Fibroblast of mammary gland (primary cell): ENCODE results near the gene AUTS2.
A peak's percentile ranks its signal among the peaks of the same experiment; 100 is the strongest.

Source experiments
- DNase-seq: peaks from one replicate; pipeline ENCODE4 v3.0.0-alpha.2; 2010; ENCODE audit warnings: low read depth
- H3K4me3 ChIP-seq: 2 replicates; pipeline ENCODE4 v1.5.1; 2011; ENCODE audit warnings: low read depth, mild to moderate bottlenecking, low read length, moderate library complexity; ENCODE audit not compliant: control insufficient read depth
- TF ChIP-seq, protein P1 (sequence below): conservative IDR thresholded peaks from 2 replicates; pipeline ENCODE4 v1.5.1; 2011; ENCODE audit warnings: low read depth, low read length, inconsistent platforms; ENCODE audit not compliant: control insufficient read depth, insufficient read depth

AUTS2 gene

DNA sequence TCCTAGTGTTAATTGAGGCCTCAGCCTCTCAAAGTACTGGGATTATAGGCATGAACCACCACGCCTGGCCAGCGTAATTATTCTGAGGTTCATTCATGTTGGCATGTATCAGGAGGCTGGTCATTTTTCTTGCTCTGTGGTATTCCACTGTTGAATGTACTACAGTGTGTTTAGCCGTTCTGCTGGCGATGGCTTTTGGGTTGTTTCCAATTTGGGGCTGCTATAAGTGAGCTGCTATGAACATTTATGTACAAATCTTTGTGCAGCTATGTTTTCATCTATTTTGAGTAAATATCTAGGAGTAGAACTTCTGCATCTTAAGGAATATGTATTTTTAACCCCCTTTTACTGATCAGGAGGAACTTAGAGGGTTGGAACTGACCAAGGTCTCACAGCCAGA is 145.8 kb downstream of the AUTS2 start:
- DNase-seq = no peak
- H3K4me3 ChIP-seq = no peak overlapping the region
- TF ChIP-seq, protein P1, sequence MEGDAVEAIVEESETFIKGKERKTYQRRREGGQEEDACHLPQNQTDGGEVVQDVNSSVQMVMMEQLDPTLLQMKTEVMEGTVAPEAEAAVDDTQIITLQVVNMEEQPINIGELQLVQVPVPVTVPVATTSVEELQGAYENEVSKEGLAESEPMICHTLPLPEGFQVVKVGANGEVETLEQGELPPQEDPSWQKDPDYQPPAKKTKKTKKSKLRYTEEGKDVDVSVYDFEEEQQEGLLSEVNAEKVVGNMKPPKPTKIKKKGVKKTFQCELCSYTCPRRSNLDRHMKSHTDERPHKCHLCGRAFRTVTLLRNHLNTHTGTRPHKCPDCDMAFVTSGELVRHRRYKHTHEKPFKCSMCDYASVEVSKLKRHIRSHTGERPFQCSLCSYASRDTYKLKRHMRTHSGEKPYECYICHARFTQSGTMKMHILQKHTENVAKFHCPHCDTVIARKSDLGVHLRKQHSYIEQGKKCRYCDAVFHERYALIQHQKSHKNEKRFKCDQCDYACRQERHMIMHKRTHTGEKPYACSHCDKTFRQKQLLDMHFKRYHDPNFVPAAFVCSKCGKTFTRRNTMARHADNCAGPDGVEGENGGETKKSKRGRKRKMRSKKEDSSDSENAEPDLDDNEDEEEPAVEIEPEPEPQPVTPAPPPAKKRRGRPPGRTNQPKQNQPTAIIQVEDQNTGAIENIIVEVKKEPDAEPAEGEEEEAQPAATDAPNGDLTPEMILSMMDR = no peak

DNA sequence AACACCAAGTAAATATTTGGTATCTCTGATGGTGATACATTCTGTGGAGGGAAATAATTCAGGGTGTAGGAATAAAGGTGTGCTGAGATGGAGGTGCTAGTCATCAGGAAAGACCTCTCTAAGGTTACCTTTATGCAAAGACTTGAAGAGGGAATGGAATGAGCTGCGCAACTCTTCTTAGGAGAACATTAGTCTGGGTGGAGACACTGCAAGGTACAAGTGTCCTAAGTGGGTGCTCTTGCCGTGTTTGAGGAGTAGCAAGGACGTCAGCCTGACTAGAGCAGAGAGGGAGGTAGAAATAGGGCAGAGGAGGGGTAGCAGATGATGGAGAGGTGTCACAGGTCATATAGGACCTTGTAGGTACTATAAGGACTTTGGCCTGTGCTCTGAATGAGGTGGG is 148.1 kb downstream of the AUTS2 start:
- H3K4me3 ChIP-seq = no peak overlapping the region
- TF ChIP-seq, protein P1 = no peak
- DNase-seq = no peak

DNA sequence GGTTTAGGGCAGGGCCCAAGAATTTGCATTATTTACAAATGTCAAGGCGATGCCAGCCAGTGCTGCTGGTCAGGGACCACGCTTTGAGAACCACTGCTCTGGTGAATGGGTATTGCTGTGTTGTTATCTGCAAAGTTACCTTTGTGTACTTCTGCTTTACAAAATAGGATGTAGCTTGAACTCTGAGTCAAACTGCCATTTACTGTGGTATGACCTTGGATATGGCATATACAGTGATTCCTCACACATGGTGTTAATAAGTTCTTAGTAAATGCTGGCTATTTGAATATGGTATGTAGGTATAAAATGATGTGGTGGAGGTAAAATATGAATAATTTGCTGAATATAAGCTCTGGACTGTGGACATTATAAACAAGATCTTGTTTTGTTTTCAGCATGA is 148.9 kb downstream of the AUTS2 start:
- TF ChIP-seq, protein P1 = no peak
- DNase-seq = no peak
- no peak overlapping the region for H3K4me3 ChIP-seq

DNA sequence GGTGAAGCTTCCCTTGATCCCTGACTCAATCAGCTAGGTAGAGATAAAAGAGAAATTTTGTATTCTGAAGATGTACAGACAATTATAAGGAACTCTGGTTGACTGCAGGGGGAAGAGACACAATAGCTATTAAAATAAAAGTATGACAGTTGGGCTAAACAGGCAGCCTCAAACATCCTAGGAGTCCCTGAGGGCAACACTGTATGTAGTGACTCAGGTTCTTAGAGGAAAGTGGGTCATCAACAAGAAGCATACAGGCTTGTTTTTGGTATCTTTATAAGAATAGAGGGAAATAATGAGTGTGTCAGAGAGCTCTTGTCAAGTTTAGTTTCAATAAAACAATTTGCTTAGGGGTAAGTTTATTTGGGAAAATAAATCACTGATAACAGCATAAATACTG is 150.3 kb downstream of the AUTS2 start:
- no peak overlapping the region for H3K4me3 ChIP-seq
- TF ChIP-seq, protein P1 = no peak
- DNase-seq = peak; percentile 39

DNA sequence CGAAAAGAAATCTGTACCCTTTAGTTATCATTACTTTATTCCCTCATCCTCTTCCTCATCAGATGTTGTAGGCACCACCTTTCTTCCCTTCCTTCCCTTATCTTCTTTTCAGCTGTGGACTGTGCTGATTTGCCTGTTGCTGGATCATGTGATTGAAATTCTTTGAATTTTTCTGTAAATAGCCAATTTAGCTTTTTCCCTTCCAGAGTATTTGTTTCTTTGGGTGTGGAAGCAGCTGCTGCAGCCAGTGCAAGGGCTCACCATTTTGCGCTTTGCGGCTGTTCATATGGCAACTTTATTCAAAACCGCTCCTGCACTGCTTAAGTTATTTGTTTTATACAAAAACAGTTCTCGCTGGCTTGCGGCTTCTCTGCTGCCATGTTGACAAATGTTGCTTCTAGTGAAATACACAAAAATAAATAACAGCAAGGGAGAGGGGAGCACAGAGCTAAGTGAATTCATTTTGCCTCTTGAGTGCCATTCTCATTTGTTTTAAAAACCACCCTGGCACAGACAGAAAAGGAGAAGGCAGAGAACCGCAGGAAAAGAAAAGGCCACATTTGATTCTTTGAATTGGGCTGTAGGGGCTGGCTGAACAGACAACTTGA is 151.2 kb downstream of the AUTS2 start:
- no peak overlapping the region for H3K4me3 ChIP-seq
- TF ChIP-seq, protein P1 = no peak
- no peak for DNase-seq

DNA sequence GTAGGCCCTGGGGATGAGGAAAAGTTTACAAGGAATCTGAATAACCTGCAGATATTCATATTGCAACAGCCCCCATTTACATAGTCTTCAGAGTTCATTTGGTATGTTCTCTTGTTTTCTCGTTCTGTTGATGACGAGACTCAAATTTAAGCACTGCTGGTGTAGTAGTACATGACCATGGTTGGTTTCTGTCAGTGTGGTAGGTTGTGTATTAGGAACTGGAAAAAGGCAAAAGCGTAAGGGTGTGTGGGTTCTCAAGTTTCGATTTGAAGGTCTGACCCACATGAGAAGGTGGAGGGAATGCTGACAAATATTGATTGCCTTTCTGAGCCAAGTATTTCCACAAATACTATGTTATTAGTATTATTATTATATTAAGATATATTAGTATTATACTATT is 151.7 kb downstream of the AUTS2 start:
- no peak overlapping the region for H3K4me3 ChIP-seq
- TF ChIP-seq, protein P1 = no peak
- no peak for DNase-seq

DNA sequence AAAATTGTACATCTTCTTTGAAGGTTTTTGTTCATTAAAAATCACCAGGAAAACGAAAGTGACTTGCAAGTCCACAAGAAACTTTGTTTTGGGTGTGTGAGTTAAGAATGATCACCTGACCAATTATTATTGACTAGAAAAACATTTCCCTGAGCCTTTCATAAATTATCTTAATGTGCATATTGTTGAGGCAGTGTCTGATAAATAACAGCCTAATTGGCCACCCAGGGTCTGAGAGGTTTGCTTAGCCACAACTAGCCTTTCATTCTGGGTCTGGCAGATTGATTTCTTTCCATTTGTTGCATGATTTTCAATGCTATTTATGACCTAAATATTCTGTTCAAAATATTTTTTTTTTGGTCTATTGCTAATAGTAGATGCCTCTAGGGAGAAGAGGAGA is 152.8 kb downstream of the AUTS2 start:
- DNase-seq = no peak
- H3K4me3 ChIP-seq = no peak overlapping the region
- TF ChIP-seq, protein P1 = no peak
